HG03025 (cell line): ENCODE data around the gene PRR15L.
"Not testable (repeated sequence)": the region's sequence is repeated elsewhere in the genome, so short reads cannot be mapped to it uniquely, and the experiment has no call there.

Source experiments
- ATAC-seq: cut with Tn5 transposase; IDR thresholded peaks from one replicate; pipeline ENCODE4 v1.9.1; 2021; ENCODE audit warnings: mild to moderate bottlenecking, moderate library complexity; ENCODE audit not compliant: unreplicated experiment, low FRiP score

Gene PRR15L

GRCh38 chr17:47989159-47989558 lies 31.5 kb upstream of the PRR15L start:
- no peak for ATAC-seq

DNA sequence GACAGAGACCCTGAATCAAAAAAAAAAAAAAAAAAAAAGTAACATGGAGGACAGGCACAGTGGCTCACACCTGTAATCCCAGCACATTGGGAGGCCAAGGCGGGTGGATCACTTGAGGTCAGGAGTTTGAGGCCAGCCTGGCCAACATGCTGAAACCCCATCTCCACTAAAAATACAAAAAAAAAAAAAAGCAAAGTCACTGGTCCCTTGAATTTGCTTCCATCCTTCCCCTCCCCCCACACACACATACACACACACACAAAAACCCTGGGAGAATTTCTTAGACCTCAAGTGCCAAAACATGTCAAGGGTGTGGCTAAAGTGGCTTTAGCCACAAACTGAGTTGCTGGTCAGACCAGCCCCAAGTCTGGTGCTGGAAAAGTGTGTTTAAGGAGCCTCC lies 30.8 kb upstream of the PRR15L start:
- not testable (repeated sequence) for ATAC-seq

DNA sequence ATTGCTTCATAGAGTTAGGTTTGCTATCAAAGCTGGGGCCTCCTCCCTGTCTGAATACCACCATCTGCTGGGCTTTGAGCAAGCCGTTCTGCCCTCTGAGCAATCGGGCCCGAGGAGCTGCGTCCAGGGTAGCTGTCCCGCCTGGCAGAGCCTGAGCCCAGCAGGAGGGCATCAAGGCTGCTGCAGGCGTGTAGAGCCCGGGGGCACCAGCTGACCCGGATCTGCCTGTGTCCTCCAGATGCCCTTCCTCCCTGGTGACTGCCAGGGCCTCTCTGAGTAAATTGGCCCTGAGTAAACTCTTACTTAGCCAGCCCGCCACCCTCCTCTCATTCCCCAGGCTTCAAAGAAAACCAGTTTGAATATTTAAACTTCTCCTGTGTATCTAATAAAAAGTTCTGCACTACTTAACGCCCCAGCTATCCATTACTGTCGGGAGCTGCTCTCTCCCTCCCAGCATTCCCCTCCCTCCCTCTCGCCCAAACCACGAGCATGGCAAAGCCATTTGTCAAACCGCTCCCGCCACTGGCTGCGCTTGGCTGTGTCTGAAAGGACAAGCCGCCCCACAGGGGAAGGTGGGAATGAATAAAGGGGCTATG lies 29.7 kb upstream of the PRR15L start:
- ATAC-seq = no peak

GRCh38 chr17:47986520-47986919 lies 28.8 kb upstream of the PRR15L start:
- no peak for ATAC-seq

DNA sequence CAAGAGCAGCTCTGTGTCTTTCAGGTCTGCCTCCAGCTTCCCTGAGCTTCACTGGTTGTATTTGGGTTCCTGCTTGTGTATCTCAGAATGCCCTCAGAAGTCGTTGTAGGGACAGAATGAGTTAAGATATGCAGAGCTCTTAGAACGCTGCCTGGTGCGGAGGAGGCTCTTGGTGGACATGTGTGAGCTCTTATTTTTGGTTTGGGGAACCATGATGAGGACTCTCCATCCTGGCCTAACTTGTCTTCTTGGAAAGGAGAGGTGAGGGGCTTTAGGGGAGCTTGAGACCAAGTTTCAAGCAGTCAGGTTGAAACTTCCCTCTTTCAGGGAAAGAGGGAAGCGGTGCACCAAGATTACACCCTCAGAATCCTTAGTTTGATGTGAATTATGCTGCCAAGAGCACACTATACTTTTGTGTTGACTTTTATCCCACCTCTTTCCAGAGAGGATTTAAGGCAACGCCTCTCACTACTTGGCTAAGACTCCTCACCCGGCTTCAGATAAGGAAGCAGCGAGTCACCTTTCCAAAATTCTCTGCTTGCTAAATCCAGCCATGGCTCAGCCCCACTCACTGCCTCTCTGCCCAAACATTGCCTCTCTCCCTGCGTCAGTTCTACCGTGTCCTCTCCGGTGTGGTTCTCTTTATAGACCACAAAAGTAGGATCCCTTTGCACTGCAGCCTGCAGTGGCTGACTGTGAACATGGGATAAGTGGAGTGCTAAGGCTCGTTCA lies 26.0 kb upstream of the PRR15L start:
- no peak for ATAC-seq

DNA sequence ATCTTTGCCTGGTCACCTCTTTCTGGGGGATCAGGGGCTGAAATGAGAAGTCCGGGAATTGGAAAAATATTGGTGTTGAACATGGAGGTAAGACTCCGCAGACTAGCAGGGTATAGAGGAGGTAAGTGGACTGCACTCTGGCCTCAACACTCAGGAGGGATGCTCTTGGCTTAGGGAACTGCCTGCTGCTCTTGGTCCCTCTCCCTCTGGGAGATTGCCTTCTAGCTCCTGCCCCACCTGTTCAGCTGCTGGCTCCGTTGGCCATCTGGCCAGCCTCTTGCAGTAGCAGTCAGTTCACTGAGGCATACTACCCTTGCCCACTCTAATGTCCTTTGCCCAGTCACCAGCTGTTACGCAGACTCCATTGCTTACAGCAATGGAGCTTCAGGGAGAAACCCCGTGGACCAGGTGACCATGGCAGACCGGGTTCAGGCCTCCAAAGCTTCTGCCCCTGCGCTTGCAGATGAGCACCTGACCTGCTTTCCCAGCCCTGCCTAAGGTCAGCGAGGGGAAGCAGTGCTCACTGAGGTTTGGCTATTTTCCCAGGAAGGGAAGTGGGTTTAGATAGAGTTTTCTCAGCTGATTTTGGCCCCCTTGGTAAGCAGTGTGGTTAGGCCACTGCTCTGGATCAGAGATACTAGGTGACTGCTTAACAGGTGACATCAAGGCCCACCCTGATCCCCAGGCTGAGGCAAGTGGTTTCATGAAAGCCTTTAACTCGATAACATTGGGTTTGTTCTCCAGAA lies 25.1 kb upstream of the PRR15L start:
- no peak for ATAC-seq

- ATAC-seq = no peak
Observed at GRCh38 chr17:47982091-47982617, 24.5 kb upstream of the PRR15L start.

DNA sequence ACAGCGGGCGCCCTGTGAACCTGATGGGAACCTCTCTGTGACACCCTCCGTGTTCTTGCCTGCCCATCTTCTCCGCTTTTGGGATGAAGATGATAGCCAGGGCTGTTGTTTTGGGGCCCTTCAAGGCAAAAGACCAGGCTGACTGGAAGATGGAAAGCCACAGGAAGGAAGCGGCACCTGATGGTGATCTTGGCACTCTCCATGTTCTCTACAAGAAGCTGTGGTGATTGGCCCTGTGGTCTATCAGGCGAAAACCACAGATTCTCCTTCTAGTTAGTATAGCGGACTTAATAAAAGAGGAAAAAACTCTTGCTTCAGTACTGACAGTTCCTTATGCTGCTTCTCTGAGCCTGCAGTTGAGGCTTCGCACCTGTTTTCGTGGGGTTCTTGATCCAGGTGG lies 23.8 kb upstream of the PRR15L start:
- ATAC-seq = no peak

DNA sequence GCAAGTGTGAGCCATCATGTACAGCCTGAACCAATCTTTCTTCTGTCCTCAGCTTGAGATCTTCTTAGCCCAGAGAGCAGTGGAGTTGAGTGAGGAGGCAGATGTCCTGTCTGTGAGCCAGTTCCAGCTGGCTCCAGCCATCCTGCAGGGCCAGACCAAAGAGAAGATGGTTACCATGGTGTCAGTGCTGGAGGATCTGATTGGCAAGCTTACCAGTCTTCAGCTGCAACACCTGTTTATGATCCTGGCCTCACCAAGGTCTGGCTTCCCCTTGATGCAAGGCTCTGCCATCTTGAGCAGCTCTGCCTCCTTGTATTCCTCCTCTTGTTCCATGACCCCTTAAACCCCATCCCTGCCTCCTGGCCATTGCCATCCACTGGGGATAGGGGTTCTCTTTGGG lies 22.9 kb upstream of the PRR15L start:
- no peak for ATAC-seq

DNA sequence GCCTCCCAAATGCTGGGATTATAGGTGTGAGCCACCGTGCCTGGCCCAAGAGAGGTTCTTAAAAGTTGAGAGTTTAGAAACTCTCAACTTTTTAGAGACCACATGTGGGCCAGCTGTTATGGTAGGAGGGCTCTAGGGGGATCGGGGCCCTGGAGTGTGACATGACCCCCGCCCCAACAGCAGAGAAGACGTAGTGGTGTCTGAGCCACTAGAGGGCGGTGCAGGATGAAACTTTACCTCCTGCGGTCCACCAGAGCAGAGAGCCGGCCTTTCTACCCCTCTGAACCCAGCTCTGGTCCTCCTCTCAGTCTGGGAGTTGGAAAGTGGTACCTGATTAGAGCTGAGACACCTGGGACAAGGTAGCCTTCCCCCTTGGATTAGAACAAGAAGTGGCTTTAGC lies 20.6 kb upstream of the PRR15L start:
- no peak for ATAC-seq

DNA sequence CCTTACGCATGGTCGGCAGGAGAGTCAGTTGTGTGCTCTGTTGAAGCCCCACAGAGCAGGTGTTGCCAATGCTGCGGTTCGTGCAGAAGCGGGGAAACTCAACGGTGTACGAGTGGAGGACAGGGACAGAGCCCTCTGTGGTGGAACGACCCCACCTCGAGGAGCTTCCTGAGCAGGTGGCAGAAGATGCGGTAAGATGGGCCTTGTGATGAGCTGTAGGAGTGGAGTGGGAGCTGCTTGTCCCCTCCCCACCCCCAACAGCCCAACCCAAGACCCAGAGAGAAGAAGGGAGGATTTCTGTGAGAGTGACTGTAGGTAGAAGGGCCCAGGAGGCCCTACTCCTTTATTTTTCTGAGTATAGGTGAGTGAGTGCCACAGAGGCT lies 18.1 kb upstream of the PRR15L start:
- no peak for ATAC-seq

DNA sequence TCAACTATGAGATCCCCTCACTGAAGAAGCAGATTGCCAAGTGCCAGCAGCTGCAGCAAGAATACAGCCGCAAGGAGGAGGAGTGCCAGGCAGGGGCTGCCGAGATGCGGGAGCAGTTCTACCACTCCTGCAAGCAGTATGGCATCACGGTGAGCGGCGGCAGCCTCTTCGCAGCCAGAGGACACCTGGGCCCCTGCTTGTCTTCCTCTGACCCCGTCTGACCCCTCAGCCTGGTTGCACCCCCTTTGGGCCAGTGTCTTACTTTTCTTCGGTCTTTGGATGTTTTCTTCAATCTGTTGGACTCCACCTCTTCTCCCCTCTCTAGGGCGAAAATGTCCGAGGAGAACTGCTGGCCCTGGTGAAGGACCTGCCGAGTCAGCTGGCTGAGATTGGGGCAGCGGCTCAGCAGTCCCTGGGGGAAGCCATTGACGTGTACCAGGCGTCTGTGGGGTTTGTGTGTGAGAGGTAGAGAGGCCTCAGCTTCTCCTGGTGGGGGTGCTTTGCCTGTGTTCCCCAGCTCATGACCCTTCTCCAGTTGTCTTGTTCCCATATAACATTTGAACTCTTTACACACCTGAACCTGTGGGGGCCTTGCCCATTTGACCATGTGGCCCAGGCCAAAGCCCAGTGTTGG lies 17.6 kb upstream of the PRR15L start:
- ATAC-seq = no peak

- no peak for ATAC-seq
Observed at GRCh38 chr17:47973541-47973940, 15.9 kb upstream of the PRR15L start.

DNA sequence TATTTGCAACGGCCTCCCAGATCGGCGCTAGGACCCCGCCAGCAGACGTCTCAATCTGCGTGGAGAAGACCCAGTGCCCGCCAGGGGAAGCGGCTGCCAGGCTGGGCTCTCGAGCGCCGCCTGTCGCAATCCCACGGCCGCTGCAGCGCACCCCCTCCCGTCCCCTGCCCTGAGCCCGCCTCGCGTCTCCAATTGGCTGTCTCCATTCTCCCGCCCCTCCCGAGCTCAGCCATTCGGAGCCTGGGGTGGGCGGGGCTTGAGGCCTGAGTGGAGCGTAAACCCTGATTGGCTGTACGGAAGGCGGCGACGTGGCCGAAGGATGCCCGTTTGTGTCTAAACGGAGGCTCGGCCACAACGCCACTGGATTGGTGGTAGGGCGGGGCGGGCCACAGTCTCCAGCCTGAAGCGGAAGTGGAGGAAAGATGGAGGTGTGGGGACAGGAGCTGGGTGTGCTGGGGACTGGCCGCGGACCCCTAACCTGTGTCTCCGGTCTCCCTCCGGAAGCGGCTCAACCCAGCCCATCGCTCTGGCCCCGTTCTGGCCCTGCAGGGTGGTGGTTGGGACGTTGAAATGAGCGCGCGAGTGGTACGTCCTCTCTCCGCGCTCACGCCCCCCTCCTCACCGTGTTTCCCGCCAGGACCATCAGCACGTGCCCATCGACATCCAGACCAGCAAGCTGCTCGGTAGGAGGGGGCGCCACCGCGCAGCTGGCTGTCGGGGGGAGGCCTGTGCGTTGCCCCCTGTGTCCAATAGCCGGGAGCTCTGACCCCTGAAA lies 13.2 kb upstream of the PRR15L start, which contains the start of gene CDK5RAP3:
Gene CDK5RAP3 (plus strand): TSS at position 389 of the 775 bp plus-strand sequence. CDS start 34 bp downstream, at position 423.
- ATAC-seq = peak; percentile 93

DNA sequence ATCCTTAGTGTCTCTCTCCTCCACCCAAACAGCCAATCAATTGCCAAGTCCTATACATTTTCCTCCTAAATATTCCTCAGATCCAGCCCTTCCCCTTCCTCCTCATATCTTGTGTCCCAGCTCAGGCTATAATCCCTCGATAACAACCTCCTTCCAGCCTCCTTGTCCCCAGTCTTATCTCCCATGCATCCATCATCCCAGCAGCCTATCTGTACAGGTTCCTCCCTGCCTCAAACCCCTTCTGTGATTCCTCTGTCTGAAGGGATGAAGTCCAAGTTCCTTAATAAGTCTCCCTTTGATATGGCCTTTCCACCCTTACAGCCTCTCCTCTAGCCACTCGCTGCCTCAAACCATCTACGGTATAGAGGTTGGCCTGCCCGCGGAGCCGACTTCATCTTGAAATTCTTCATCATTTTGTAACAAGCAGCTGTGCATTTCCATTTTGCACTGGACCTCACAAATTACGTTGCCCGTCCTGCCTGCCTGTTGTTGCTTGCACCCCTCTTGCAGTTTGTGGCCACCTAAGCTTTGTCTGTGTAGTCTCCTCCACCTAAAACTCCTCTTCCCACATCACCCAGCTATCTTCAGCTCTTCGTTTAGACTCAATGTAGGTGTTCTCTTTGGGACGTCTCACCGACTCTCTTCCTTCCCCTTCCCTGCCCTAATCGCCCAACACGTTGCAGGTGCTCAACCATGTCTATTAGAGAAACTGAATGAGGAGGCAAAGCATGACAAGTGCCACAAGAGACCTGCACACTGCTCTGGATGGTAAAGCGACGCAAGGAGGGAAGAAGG lies 12.4 kb upstream of the PRR15L start:
- no peak for ATAC-seq

GRCh38 chr17:47968836-47969235 lies 11.2 kb upstream of the PRR15L start:
- no peak for ATAC-seq

DNA sequence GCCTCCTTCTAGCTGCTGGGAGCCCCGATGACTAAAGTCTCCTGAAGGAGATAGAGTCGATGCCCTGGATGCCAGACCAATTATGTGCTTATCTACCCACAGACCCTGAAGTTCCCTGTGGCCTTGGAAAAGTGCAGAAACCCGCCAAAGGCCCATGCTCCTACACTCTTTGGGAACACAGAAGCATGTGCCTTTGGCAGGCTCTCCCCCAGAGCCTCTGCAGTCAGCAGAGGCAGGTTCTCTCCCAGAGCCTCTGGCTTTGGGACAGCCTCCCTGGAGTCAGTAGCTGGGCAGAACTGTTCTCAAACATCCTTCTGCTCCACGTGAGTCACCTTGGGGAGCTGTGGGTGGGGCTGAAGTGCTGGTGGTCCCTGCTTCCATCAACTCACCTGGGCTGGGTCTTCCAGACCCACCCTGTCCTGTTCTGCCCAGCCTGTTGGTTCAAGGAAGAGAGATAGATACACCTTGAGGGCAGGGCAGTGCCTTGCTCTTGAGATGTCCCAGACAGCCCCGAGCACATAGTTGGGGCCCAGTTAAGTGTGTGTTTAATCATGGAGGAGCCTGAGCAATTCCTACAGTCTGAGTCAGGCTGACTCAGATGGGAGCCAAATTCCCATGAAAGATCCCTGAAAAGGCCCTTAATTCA lies 10.0 kb upstream of the PRR15L start:
- ATAC-seq = no peak

- ATAC-seq = no peak
Observed at GRCh38 chr17:47966079-47966519, 8.4 kb upstream of the PRR15L start.

DNA sequence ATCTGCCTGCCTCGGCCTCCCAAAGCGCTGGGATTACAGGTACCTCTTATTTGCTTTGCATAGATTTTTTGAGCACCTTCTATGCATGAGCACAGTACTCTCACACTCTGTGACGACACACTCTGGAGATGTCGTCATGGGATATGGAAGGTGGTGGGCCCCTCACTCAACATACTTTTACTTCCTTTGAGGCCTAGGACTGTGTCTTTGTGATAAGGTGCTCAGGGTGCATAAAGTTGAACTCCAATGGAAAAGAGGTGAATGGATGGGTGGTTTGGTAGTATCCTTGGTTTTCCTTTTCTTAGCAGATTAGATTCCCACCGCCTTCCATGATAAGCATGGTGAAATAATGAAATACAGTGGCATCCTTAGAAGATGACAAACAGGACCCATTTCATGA lies 7.2 kb upstream of the PRR15L start:
- ATAC-seq = no peak
